OCI-LY3 (cell line): ENCODE measurements around the gene ACBD7.

Experiments
- H2AFZ ChIP-seq: fragments of 200-600, 300-600 bp; shearing (Covaris generic); 2 replicates; pipeline ENCODE4 v1.6.0; 2014; ENCODE audit warnings: antibody characterized with exemption, low read depth, low read length
- H3K27ac ChIP-seq: fragments of 200-600, 300-600 bp; sonication (generic); 2 replicates; pipeline ENCODE4 v1.5.1; 2014; ENCODE audit warnings: mild to moderate bottlenecking, low read length, moderate library complexity, mixed read lengths
- H3K27me3 ChIP-seq: fragments of 200-600, 300-600 bp; sonication (generic); 2 replicates; pipeline ENCODE4 v1.6.1; 2014; ENCODE audit warnings: low read depth, low read length, mixed read lengths
- H3K36me3 ChIP-seq: fragments of 200-600, 300-600 bp; sonication (generic); replicated peaks from 2 replicates; pipeline ENCODE3; 2014; ENCODE audit warnings: low read depth, low read length, mixed read lengths
- H3K4me1 ChIP-seq: fragments of 300-600, 200-600 bp; sonication (generic); 2 replicates; pipeline ENCODE4 v1.6.1; 2014; ENCODE audit warnings: low read length, mixed read lengths
- H3K4me2 ChIP-seq: fragments of 200-600, 300-600 bp; sonication (generic); 2 replicates; pipeline ENCODE4 v1.6.1; 2014; ENCODE audit warnings: low read length, mixed read lengths
- H3K4me3 ChIP-seq: fragments of 300-600, 200-600 bp; sonication (generic); 2 replicates; pipeline ENCODE4 v1.5.1; 2014; ENCODE audit warnings: antibody characterized with exemption, mild to moderate bottlenecking, low read length, moderate library complexity
- H3K79me2 ChIP-seq: fragments of 300-600, 200-600 bp; shearing (Covaris generic); 2 replicates; pipeline ENCODE4 v1.6.1; 2014; ENCODE audit warnings: mild to moderate bottlenecking, low read length, mixed read lengths
- H3K9ac ChIP-seq: fragments of 300-600, 200-600 bp; shearing (Covaris generic); 2 replicates; pipeline ENCODE4 v1.6.0; 2014; ENCODE audit warnings: mild to moderate bottlenecking, low read length, moderate library complexity
- H3K9me3 ChIP-seq: fragments of 200-600, 300-600 bp; shearing (Covaris generic); 2 replicates; pipeline ENCODE4 v1.6.1; 2014; ENCODE audit warnings: low read length, mixed read lengths; ENCODE audit not compliant: insufficient read depth
- H4K20me1 ChIP-seq: fragments of 200-600, 300-600 bp; sonication (generic); 2 replicates; pipeline ENCODE4 v1.6.1; 2016; ENCODE audit warnings: low read length, mixed read lengths; ENCODE audit not compliant: insufficient read depth
- EZH2phosphoT487 ChIP-seq: fragments of 200-600 bp; shearing (Covaris generic); IDR thresholded peaks from 2 replicates; pipeline ENCODE4 v1.6.1; 2018; ENCODE audit warnings: antibody characterized with exemption, mixed run types, low read depth
- TF ChIP-seq, protein P1 (sequence below): fragments of 200-600, 300-600 bp; sonication (generic); IDR thresholded peaks from 2 replicates; pipeline ENCODE4 v1.5.1; 2014; ENCODE audit warnings: antibody characterized with exemption, low read length, low read depth

The ACBD7 gene

DNA sequence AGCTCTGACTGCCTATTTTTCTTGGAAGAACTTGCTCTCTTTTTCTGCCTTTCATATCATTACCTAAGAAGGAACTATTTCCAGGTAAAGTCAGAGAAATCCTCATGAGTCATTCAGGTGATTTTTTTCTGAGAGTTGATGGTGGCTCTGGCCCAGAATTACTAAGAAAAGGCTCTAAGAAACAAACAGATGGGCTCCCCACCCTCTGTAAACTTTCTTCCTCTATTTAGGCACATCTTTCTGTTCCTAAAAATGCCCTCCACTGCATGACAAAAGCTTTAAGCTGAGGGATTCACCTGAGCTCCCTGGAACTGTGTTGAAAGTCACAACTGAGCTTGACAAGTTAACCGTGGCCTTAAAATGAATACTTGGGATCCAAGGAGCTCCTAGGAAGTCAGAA lies 43.2 kb downstream of the ACBD7 start:
- no peak for TF ChIP-seq EZH2phosphoT487
- TF ChIP-seq, protein P1, sequence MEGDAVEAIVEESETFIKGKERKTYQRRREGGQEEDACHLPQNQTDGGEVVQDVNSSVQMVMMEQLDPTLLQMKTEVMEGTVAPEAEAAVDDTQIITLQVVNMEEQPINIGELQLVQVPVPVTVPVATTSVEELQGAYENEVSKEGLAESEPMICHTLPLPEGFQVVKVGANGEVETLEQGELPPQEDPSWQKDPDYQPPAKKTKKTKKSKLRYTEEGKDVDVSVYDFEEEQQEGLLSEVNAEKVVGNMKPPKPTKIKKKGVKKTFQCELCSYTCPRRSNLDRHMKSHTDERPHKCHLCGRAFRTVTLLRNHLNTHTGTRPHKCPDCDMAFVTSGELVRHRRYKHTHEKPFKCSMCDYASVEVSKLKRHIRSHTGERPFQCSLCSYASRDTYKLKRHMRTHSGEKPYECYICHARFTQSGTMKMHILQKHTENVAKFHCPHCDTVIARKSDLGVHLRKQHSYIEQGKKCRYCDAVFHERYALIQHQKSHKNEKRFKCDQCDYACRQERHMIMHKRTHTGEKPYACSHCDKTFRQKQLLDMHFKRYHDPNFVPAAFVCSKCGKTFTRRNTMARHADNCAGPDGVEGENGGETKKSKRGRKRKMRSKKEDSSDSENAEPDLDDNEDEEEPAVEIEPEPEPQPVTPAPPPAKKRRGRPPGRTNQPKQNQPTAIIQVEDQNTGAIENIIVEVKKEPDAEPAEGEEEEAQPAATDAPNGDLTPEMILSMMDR, result no peak
- no peaks in the 10 kb centered on the region for H3K36me3 ChIP-seq

DNA sequence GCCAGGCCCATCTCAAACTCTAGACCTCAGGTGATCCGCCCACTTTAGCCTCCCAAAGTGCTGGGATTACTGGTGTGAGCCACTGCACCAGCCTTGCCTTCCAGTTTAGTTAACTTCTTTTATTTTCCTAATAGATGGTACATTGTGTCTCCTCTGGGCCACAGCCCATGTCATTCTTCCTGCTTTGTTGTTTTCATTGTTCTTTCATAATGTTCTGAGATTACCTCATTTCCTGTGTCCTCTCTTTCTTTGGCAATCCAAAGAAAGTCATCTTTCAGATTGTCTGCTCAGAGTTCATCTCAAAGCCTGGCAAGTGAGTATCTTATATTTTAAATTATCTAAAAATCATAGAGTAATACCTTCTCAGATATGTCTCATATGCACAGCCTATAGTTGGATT lies 44.9 kb downstream of the ACBD7 start, which contains the start of gene OLAH:
OLAH (plus strand) TSS at position 270 of the 400 bp plus-strand sequence. CDS start 3,346 bp downstream, outside the sequence.
- Histone ChIP-seq H3K4me2 (no peak within 1 kb of the TSS), H4K20me1 (no peaks in the 10 kb centered on the region), H3K9me3 (no peaks in the 10 kb centered on the region), H3K27me3 (no peaks in the 10 kb centered on the region), H3K9ac (no peak within 1 kb of the TSS), H2AFZ (no peak within 1 kb of the TSS), H3K4me3 (no peak within 1 kb of the TSS), H3K4me1 (no peaks in the 10 kb centered on the region), H3K79me2 (no peaks in the 10 kb centered on the region), H3K27ac (no peak within 1 kb of the TSS), H3K36me3 (no peaks in the 10 kb centered on the region)
- no peak for TF ChIP-seq EZH2phosphoT487
- TF ChIP-seq, protein P1, result no peak

More for the DNA sequence above, 43.2 kb downstream of the ACBD7 start:
- H4K20me1 ChIP-seq, result no peaks in the 10 kb centered on the region
- H3K27me3 ChIP-seq, result no peaks in the 10 kb centered on the region
- no peak overlapping the region for H3K4me2 ChIP-seq
- H3K9ac ChIP-seq, result no peak overlapping the region
- no peak overlapping the region for H3K4me3 ChIP-seq
- H3K79me2 ChIP-seq, result no peaks in the 10 kb centered on the region
- H3K27ac ChIP-seq, result no peak overlapping the region
- H3K4me1 ChIP-seq, result no peaks in the 10 kb centered on the region
- H3K9me3 ChIP-seq, result no peaks in the 10 kb centered on the region
- H2AFZ ChIP-seq, result no peak overlapping the region

DNA sequence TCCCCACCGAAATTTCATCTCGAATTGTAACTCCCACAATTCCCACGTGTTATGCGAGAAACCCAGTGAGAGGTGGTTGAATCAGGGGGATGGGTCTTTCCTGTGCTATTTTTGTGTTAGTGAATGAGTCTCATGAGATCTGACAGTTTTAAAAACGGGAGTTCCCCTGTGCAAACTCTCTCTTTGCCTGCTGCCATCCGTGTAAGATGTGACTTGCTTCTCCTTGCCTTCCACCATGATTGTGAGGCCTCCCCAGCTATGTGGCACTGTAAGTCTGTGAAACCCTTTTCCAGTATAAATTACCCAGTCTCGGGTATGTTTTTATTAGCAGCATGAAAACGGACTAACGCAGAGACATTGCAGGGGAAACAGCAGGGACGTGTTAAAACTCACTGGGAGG lies 50.2 kb downstream of the ACBD7 start:
- no peaks in the 10 kb centered on the region for H4K20me1 ChIP-seq
- no peak overlapping the region for H3K27ac ChIP-seq
- H3K9me3 ChIP-seq, result no peaks in the 10 kb centered on the region
- peaks cover 9% of the 10 kb centered on the region for H3K4me1 ChIP-seq
- no peaks in the 10 kb centered on the region for H3K27me3 ChIP-seq
- H2AFZ ChIP-seq, result no peak overlapping the region
- H3K36me3 ChIP-seq, result no peaks in the 10 kb centered on the region
- no peak overlapping the region for H3K4me2 ChIP-seq
- H3K79me2 ChIP-seq, result no peaks in the 10 kb centered on the region
- TF ChIP-seq, protein P1, result no peak
- TF ChIP-seq EZH2phosphoT487, result no peak
- H3K4me3 ChIP-seq, result no peak overlapping the region
- no peak overlapping the region for H3K9ac ChIP-seq

DNA sequence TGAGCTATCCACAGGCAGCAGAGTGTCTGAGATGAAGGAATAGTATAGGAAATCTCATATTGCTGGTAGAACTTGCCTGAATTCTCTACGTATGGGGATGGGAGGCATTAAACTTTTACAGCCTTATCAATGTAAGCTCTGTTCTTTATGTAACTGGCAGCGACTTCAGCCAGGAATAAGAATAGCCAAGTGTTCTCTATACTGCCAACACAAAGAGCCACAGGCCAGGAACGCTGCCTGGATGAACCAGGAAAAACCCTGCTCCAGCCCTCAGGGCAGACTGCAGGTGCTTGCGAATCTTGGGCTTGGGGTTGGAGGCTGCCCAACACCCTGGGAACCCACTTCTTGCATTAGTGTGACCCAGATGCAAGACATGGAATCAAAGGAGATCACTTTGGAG lies 50.9 kb downstream of the ACBD7 start:
- Histone ChIP-seq H3K36me3 (no peaks in the 10 kb centered on the region), H4K20me1 (no peaks in the 10 kb centered on the region), H3K27ac (no peak overlapping the region), H3K4me3 (no peak overlapping the region), H3K9ac (no peak overlapping the region), H2AFZ (no peak overlapping the region), H3K79me2 (no peaks in the 10 kb centered on the region), H3K27me3 (no peaks in the 10 kb centered on the region), H3K4me2 (no peak overlapping the region), H3K9me3 (no peaks in the 10 kb centered on the region), H3K4me1 (peaks cover 9% of the 10 kb centered on the region)
- TF ChIP-seq, protein P1, result no peak
- no peak for TF ChIP-seq EZH2phosphoT487
